Memory B cell (primary cell): ENCODE data around the gene NBDY.
"Not testable (repeated sequence)": the region's sequence is repeated elsewhere in the genome, so short reads cannot be mapped to it uniquely, and the experiment has no call there.

Source experiments
- ATAC-seq: fragments of 150-1000 bp; cut with Tn5 transposase; 2 replicates; pipeline ENCODE4 v1.10.0; 2021; ENCODE audit warnings: low read depth, mild to moderate bottlenecking, moderate library complexity
- DNase-seq, 2 donors: peaks; one replicate each; pipeline ENCODE4 v3.0.0; 2022; ENCODE audit warnings: low spot score in 2 of 2
- H3K27ac Mint-ChIP-seq: one replicate; pipeline ENCODE4 v1.8.0; 2022; ENCODE audit warnings: mild to moderate bottlenecking, moderate library complexity, mixed read lengths
- H3K27me3 Mint-ChIP-seq: one replicate; pipeline ENCODE4 v1.8.0; 2022; ENCODE audit warnings: mixed read lengths
- H3K36me3 Mint-ChIP-seq: one replicate; pipeline ENCODE4 v1.8.0; 2022; ENCODE audit warnings: mild to moderate bottlenecking, mixed read lengths
- H3K4me1 Mint-ChIP-seq: one replicate; pipeline ENCODE4 v1.8.0; 2022; ENCODE audit warnings: mixed read lengths
- H3K4me3 Mint-ChIP-seq: one replicate; pipeline ENCODE4 v1.8.0; 2022; ENCODE audit warnings: mild to moderate bottlenecking, moderate library complexity, mixed read lengths
- H3K9me3 Mint-ChIP-seq: one replicate; pipeline ENCODE4 v1.8.0; 2022; ENCODE audit warnings: mixed read lengths

The NBDY gene

GRCh38 chrX:56796641-56797395 lies 67.8 kb downstream of the NBDY start:
- peaks cover 10% of the 10 kb centered on the region for H3K36me3 Mint-ChIP-seq
- peak overlapping the region; percentile 89 for H3K27ac Mint-ChIP-seq
- no peak for DNase-seq
- H3K27me3 Mint-ChIP-seq: no peaks in the 10 kb centered on the region
- no peak for ATAC-seq
- no peaks in the 10 kb centered on the region for H3K9me3 Mint-ChIP-seq
- H3K4me3 Mint-ChIP-seq: no peak overlapping the region
- peaks cover 43% of the 10 kb centered on the region for H3K4me1 Mint-ChIP-seq

DNA sequence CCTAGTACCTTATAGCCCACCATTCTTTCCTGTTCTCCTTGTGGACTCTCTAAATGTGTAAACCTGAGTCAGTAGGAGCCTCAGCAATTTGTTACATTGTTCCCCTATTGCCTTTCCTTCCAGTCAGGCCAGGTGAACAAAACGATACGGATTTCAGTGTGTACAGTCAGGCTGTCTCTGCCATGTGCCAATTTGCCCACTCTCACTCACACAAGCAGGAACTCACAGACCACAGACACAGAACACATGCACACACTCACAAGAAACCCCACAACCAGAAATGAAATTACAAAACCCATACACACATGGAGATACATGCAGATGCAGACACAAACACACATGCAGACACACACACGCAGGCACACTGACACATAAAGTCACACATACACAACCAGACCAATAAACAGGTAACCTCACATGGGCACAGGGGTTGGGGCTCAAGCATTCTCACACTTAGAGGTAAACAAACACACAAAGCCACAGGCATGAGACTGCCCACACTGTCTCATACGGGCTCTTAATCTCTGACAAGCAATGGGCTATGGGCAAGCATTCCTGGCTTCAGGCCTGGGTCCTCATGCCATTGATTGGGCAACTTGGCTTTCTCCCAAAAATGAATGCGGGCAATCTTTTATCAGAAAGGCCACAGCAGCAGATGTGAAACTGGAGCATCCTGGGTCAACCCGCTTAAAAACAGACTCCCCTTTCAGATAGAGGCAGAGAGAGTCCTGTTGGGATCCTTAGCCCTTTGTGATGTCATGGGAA lies 68.7 kb downstream of the NBDY start:
- no peak overlapping the region for H3K4me3 Mint-ChIP-seq
- DNase-seq: no peak
- no peaks in the 10 kb centered on the region for H3K9me3 Mint-ChIP-seq
- peaks cover 38% of the 10 kb centered on the region for H3K4me1 Mint-ChIP-seq
- no peak for ATAC-seq
- peaks cover 10% of the 10 kb centered on the region for H3K36me3 Mint-ChIP-seq
- peak overlapping the region; percentile 89 for H3K27ac Mint-ChIP-seq
- no peaks in the 10 kb centered on the region for H3K27me3 Mint-ChIP-seq

GRCh38 chrX:56798339-56798711 lies 69.3 kb downstream of the NBDY start:
- Mint-ChIP-seq H3K4me3 (no peak overlapping the region), H3K36me3 (peaks cover 10% of the 10 kb centered on the region), H3K27me3 (no peaks in the 10 kb centered on the region), H3K4me1 (peaks cover 38% of the 10 kb centered on the region), H3K27ac (no peak overlapping the region), H3K9me3 (no peaks in the 10 kb centered on the region)
- DNase-seq (peak in 1 of 2 donors; percentile 8), ATAC-seq (no peak)

DNA sequence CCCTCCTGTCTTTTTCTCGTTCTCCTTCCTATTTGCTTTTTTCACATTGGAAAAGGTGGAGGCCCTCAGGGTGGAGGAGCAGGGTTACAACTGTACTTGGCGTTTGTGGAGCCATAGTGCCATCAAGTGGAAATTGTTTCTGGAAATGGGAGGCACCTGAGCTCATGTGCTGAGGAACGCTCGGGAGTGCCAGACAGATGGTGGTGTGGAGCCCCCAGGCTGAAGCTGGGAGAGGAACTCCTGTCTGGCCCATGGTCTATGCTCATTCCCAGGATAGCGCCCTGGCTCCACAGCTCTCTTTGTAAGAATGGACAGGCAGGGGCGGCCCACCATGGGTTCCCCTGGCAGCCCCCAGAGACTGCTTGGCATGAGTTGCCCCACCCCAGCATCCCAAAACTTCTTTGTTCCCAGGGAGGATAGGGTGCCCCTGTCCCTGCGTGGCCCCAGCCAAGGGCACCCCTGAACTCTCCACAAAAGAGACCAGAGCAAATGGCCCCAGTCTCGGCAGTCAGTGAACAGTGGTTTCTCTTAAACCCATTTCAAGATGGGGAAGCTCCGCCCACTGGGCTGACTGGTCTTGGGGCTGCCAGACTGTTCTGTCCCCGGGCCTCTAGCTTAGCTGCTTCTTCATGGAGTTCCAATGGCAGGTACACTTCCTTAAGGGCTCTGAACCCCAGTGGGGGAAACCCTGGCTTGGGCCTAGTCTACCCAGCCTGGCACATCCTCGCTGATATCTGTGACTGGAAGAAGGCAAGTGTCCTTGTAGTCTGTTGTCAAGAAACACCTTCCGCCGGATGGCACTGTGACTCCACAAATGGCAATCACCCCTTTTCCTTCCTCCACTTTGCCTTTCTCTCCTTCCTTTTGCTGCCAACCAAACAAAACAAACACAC lies 70.1 kb downstream of the NBDY start:
- no peaks in the 10 kb centered on the region for H3K27me3 Mint-ChIP-seq
- no peak for ATAC-seq
- H3K27ac Mint-ChIP-seq: peak overlapping the region; percentile 95
- peaks cover 10% of the 10 kb centered on the region for H3K36me3 Mint-ChIP-seq
- peak in 1 of 2 donors; percentile 8 for DNase-seq
- H3K9me3 Mint-ChIP-seq: no peaks in the 10 kb centered on the region
- no peak overlapping the region for H3K4me3 Mint-ChIP-seq
- H3K4me1 Mint-ChIP-seq: peaks cover 38% of the 10 kb centered on the region

- Mint-ChIP-seq H3K4me1 (peaks cover 36% of the 10 kb centered on the region), H3K4me3 (peak overlapping the region; percentile 72), H3K27me3 (no peaks in the 10 kb centered on the region), H3K9me3 (no peaks in the 10 kb centered on the region), H3K27ac (peak overlapping the region; percentile 95), H3K36me3 (peaks cover 10% of the 10 kb centered on the region)
- no peak for DNase-seq
- ATAC-seq: no peak
Measured at GRCh38 chrX:56800307-56800706, 71.3 kb downstream of the NBDY start.

- Mint-ChIP-seq H3K4me1 (peaks cover 36% of the 10 kb centered on the region), H3K27ac (peak overlapping the region; percentile 95)
- peak; percentile 98 for ATAC-seq
Measured at GRCh38 chrX:56800801-56801200, 71.8 kb downstream of the NBDY start.

GRCh38 chrX:56802428-56802827 lies 73.4 kb downstream of the NBDY start:
- H3K27ac Mint-ChIP-seq: no peak overlapping the region
- DNase-seq (peak in 1 of 2 donors; percentile 11), ATAC-seq (no peak)
- H3K36me3 Mint-ChIP-seq: peaks cover 3% of the 10 kb centered on the region
- peaks cover 30% of the 10 kb centered on the region for H3K4me1 Mint-ChIP-seq
- H3K27me3 Mint-ChIP-seq: no peaks in the 10 kb centered on the region
- H3K9me3 Mint-ChIP-seq: no peaks in the 10 kb centered on the region
- no peak overlapping the region for H3K4me3 Mint-ChIP-seq

More at GRCh38 chrX:56800801-56801200, 71.8 kb downstream of the NBDY start:
- Mint-ChIP-seq H3K4me3 (peak overlapping the region; percentile 72), H3K27me3 (no peaks in the 10 kb centered on the region), H3K9me3 (no peaks in the 10 kb centered on the region), H3K36me3 (peaks cover 13% of the 10 kb centered on the region)
- peak; percentile 8 to 35 for DNase-seq

GRCh38 chrX:56802921-56803849 lies 74.1 kb downstream of the NBDY start:
- ATAC-seq: no peak

DNA sequence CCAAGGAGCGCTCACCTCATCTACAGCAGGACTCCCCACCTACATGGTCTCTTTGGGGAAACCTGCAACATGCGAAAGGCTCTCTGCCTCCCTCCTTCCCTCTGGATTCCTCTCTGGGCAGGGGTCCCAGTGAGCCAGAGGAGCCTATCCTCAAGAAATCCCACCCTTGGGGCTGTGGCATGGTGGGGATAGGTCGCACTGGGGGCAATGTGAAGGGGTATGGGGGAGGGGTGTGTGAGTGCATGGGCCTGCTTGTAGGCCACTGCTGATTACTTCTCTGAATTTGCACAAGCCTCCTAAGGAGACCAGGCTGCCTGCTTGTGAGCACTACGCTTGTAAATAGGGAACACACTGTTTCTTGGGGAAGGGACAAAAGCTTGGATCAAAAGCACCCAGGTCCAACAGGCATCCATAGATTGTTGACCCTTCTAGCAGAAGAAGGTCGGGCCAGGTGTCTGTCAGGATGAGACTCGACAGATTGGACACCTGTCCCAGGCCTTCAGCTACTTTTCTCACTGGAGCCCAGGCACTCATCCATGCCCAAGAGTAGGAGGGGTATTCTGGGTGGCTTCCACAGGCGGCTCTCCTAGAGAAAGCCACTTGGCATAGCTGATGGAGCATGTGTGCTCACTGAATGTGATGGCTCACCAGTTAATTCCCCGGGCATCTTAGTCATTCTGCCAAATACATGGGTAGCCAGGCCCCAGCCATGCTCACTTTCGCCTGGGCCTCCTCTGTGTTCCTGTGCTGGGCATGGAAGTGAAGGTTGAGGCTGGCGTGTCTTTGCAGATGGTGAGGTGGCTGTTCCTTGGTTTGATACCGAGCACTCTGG lies 75.0 kb downstream of the NBDY start:
- no peak for ATAC-seq
- Mint-ChIP-seq H3K4me1 (peaks cover 39% of the 10 kb centered on the region), H3K9me3 (no peaks in the 10 kb centered on the region), H3K27ac (no peak overlapping the region), H3K4me3 (no peak overlapping the region), H3K36me3 (peaks cover 4% of the 10 kb centered on the region), H3K27me3 (no peaks in the 10 kb centered on the region)
- no peak for DNase-seq

More at GRCh38 chrX:56802921-56803849, 74.1 kb downstream of the NBDY start:
- no peak overlapping the region for H3K4me3 Mint-ChIP-seq
- H3K27me3 Mint-ChIP-seq: no peaks in the 10 kb centered on the region
- no peaks in the 10 kb centered on the region for H3K9me3 Mint-ChIP-seq
- no peak overlapping the region for H3K27ac Mint-ChIP-seq
- peaks cover 3% of the 10 kb centered on the region for H3K36me3 Mint-ChIP-seq
- H3K4me1 Mint-ChIP-seq: peaks cover 34% of the 10 kb centered on the region
- peak; percentile 13 to 73 for DNase-seq

- H3K4me3 Mint-ChIP-seq: no peak overlapping the region
- H3K36me3 Mint-ChIP-seq: peaks cover 6% of the 10 kb centered on the region
- peaks cover 44% of the 10 kb centered on the region for H3K4me1 Mint-ChIP-seq
- ATAC-seq (no peak), DNase-seq (no peak)
- H3K27me3 Mint-ChIP-seq: no peaks in the 10 kb centered on the region
- no peak overlapping the region for H3K27ac Mint-ChIP-seq
- H3K9me3 Mint-ChIP-seq: no peaks in the 10 kb centered on the region
Measured at GRCh38 chrX:56804867-56805266, 75.8 kb downstream of the NBDY start.

DNA sequence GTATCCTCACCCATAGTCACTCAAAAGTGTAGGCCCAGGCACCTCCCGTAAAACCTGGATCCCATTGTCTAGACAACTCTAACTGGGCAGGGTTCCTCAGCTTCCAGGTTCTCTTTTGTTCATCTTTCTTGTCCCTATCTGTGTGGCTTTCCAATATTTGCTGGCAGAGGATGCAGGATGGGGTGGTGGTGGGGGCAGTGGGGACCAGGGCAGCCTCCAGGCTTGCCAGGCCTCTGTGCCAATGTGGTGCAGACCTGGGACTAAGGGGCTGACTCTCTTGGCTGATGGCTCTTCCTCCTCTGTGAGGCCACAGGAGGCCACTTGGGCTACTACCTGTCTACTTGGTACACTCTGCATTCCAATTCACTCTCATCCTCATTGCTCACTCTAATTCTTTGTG lies 76.4 kb downstream of the NBDY start:
- peaks cover 8% of the 10 kb centered on the region for H3K36me3 Mint-ChIP-seq
- H3K4me1 Mint-ChIP-seq: peaks cover 44% of the 10 kb centered on the region
- no peaks in the 10 kb centered on the region for H3K9me3 Mint-ChIP-seq
- H3K4me3 Mint-ChIP-seq: no peak overlapping the region
- no peak for DNase-seq
- H3K27ac Mint-ChIP-seq: no peak overlapping the region
- no peak for ATAC-seq
- no peaks in the 10 kb centered on the region for H3K27me3 Mint-ChIP-seq

- not testable (repeated sequence) for H3K27me3 Mint-ChIP-seq, H3K4me3 Mint-ChIP-seq, ATAC-seq, H3K36me3 Mint-ChIP-seq, DNase-seq, H3K27ac Mint-ChIP-seq, H3K9me3 Mint-ChIP-seq
- H3K4me1 Mint-ChIP-seq: peaks cover 38% of the 10 kb centered on the region
Measured at GRCh38 chrX:56806176-56806575, 77.1 kb downstream of the NBDY start.
